GM04503 (cell line): Measurements from ENCODE around the gene SPECC1.
"Not testable (repeated sequence)": the region's sequence is repeated elsewhere in the genome, so short reads cannot be mapped to it uniquely, and the experiment has no call there.

Experiments
- DNase-seq: peaks from one replicate; pipeline ENCODE4 v3.0.0-alpha.2; 2012; ENCODE audit warnings: low read depth

SPECC1 gene

DNA sequence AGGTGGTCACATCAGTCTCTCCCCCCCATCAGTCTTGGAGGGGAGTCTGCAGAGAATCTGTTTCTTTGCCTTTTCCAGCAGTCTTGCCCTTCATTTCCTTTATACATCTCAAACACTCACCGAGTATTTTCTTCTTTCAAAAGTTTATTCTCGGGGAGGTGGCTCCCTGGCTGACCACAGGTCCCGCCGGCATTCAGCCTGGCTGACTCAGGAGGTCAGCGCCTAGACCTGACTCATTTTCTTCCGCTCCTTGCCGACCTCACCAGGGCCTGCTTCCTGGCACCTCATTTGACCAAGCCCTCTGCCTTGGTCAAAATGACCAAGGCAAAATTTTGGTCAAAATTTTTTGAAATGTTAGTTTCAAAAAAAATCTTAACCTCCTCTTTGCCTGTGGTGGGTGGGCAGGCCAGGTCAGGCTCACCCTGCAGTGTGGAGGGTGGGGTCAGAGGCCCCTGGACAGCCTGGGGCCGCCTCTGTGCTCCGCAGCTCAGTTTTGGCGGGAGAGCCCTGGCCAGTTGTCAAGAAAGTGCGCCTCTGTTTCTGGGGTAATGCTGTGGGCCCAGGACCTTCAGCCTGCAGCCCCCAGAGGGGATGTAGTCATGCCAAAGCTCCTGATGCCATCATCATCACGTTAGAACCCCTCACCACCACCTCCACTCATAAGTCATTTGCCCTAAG is 165.6 kb downstream of the SPECC1 start:
- no peak for DNase-seq

DNA sequence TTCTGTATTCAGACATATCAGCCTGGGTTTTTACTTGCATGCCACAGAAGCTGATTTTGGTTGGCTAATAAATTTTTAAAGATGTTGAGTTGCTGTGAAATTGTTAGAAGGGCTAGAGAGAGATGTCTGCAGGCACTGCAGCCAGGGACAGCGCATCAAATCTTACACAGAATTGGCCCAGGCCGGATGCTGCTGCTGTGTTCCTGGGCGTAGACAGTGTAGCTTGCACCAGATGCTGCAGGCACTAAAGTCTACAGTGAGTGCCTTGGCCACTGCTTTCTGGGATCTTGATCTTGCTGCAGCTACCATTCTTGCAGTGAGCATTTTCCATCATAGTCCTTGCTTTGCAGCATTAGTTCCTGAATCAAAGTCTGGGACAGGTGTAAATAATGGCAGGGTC is 169.9 kb downstream of the SPECC1 start:
- DNase-seq, result no peak

DNA sequence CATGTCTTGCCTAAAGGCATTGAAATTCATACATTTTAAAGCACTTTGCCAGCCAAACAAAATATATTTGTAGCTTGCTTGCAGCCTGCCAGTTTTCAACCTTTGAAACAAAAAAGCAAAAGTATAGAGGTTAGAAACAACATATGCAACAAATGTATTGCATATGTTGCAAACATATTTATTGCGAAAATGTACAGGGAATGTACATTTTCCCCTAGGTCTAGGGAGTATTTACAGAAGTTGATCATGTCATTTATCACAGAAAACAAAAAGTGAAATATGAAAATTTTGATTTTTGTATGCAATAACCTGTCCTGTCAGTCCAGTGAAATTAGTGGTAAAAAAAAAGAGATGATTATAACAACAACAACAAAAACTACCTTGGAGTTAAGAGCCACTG is 171.5 kb downstream of the SPECC1 start:
- no peak for DNase-seq

DNA sequence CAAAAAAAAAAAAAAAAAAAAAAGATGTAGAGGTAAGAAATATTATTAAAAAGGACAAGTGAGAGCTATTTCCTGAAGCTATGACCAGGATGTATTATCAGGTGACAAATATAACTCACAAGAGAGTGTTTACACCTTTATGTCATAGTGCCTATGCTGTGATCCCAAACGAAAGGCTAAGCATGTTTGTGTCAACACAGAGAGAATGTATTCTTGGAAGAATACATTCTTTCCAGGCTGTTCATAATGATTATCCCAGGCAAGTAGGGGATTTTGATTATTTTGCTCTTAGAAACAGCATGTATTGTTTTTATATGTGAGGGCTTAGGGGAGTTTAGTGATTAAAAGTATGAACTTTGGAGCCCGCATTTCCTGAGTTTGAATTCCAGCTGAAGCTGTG is 175.0 kb downstream of the SPECC1 start:
- DNase-seq, result no peak

DNA sequence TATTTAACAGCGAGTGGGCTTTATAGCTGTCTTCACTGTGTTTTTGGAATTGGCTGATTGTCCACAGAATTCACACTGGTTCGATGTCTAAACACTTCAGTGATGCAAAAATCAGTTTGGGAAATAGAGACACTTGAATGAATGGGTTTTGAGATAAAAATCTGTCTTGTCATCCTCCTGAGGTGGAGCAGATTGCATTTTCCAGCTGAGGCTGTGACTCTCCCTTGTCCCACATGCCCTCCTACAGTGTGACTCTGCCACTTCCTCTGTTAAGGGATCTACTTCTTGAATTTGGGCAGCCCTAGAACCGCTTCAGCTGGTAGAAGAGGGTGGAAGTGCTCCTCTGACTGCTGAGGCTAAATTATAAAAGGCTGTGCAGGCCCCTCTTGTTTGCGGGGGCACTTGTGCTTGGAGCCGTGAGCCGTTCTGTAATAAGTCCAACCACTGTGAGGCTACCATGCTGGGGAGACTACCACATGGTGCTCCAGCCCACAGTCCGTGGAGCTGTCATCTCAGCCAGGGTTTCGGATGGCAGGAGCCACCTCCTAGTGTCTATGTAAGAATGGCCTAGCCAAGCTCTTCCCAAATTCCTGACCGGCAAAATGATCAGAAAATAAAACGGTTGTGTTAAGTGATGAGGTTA is 175.9 kb downstream of the SPECC1 start:
- no peak for DNase-seq

DNA sequence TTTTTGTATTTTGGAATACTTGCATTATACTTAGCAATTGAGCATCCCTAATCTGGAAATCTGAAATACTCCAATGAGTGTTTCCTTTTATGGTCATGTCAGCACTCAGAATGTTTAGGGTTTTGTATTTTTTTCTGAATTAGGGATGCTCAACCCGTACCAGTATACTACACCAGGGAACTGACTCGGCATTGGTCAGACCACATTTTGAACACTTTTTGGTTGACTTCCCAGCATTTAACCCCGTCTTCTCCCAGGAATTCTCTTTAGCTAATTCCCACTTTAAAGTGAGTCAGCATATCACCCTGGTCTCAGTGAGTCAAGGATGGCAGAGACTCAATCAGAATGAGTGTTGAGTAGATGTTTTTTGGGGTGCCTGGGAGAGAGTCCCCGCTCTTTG is 177.9 kb downstream of the SPECC1 start:
- no peak for DNase-seq

DNA sequence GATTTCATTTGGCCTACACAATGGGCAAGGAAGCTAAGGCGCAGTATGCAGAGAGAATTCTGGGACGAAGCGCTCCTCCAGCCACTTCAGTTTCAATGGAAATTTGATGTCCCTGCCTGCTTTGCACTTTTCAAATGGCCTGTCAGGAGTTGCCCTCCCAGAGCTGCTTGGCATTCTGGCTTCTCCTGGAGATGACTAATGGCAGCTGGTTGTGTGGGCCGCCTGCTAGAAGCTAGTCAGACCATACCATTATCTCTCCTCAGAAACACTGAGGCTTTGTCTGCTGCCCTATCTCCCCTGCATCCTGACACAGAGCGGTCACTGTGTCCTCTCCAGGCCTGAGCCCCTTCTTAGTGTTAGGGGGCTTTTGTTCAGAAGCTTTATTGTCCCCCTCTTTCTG is 180.1 kb downstream of the SPECC1 start:
- no peak for DNase-seq

DNA sequence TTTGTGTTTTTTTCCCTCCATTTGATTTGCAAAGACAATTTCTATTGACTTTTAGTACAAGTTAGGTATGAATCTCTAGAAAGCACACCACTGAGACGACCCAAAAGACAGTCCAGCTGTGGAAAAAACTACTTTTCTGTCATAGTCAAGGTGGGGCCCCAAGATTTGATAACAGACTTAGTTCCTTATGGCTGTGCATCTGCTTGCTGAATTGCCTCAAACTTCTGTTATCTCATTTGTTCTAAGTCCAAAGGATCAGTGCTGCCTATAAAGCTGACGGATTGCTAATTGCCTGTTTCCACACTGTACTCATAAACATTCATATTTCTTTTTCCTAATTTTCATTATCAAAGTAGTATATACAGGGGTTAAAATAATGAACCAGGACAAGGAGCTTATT is 180.8 kb downstream of the SPECC1 start:
- no peak for DNase-seq

DNA sequence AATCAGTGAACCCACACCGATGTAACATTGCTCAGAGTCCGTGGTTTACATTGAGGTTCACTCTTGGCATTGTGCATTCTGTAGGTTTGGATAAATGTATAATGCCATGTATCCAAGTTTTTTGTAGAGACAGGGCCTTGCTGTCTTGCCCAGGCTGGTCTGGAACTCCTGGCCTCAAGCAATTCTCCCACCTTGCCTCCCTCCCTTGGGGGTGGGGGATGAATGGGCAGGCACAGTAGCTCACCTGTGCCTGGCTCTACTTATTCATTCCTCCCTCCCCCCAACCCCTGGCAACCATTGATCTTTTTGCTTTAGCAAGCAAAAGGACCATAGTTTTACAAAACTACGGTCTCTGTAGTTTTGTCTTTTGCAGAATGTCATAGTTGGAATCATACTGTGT is 181.4 kb downstream of the SPECC1 start:
- DNase-seq, result no peak

DNA sequence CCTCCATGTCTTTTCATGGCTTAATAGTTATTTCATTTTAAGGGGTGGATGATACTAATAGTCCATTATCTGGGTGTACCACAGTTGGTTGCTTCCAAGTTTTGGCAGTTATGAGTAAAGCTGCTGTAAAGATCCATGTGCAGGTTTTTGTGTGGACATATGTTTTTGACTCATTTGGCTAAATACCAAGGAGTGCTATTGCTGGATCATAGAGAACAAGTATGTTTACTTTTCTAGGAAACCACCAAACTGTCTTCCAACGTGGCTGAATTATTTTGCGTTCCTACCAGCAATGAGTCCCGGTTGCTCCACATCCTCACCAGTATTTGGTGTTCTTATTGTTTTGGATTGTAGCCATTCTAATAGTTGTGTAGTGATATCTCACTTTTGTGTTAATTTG is 181.9 kb downstream of the SPECC1 start:
- peak; percentile 60 for DNase-seq

DNA sequence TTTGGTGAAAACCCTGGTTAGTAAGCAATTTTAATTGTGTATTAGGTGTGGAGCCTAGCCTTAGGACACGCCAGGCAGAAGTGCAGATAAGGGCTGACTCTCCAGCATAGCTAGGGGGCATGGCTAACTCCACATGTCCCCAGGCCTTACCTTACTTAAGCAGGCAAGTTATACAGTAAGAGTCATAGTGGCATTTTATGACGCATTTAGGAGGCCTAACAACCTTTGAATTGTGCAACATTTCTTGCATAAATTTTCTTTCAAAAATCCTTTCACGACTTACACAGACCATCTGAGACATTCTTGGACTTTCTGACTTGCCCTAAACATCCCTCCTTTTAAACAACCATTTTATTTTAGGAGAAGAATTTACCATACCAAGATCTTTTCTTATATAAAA is 187.1 kb downstream of the SPECC1 start:
- DNase-seq, result not testable (repeated sequence)

DNA sequence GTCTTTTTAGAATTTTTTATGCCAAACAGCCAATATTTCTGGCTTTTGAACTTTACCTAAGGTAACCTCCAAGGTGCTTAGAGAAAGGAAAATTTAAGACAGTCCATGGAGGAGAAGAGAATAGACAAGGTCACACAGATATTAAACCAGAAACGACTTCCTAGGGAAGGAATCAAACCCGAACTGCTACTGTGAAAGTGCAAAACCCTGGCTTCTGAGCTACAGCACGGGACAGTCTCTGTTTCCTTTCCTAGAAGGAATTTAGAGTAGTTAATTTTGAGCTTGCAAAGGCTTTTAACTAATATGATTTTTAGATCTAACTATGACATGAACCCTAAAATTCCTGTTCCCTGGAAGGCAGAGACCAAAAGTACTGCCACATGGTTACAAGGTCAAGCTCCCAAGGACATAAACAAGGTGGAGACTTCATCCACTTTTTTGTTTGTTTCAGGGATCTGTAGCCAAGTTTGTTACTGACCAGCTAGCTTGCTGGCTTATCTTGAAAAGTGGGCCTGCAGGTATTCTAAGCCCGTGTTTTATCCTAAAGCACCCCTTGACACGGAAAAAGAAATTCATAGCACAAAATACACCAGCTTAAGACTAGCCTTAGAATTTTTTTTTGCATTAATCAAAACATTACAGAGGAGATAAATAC is 188.2 kb downstream of the SPECC1 start:
- no peak for DNase-seq

DNA sequence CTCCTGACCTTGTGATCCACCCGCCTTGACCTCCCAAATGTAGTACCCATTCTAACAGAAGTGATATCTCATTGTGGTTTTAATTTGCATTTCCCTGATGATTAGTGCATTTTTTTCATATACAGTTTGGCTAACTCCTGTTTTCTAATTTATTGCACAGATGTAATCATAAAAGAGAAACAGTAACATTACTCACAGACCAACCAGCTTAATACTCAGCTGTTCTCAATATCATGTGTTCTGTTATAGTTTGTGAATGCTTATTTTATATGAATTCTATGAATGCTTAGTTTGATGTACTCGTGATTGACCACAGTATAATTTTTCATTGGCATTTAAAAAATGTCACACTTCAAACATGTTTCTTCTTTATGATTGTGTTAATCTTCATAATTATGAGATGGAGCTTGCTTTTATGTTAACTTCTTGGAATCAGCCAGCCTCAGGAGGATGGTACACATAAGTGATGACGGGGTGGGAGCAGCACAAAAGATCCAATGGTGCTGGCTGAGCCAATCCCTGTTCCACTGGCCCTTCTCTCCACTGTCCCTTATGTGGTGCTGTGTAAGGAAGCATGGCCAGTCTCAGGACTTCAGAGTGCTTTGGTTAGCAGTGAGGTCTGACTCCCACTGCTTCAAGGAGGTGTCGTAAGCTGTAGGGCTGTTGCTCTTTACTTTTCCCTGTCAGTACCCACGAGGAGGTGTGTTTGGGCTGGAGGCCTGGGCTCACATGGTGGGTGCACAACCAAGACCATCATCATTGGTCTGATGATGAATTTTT is 191.0 kb downstream of the SPECC1 start:
- DNase-seq, result no peak

DNA sequence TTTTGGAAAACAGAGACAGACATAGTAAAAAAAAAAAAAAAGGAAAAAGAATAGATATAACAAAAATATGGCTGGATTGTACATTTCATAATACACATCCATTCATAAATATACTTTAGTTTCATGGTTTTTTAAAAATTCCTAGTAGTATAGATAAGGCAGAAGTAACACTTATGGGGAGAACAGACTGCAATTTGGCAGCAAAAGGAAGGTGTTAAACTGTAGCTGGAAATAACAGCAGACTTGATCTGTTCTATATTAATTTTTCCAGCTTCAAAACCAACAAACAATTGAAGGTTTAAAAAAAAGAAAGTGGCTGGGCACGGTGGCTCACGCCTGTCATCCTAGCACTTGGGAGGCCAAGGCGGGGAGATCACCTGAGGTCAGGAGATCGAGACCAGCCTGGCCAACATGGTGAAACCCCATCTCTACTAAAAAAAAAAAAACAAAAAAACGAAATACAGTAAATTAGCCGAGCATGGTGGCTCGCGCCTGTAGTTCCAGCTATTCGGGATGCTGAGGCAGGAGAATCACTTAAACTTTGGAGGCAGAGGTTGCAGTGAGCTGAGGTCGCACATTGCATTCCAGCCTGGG is 191.8 kb downstream of the SPECC1 start:
- no peak for DNase-seq

DNA sequence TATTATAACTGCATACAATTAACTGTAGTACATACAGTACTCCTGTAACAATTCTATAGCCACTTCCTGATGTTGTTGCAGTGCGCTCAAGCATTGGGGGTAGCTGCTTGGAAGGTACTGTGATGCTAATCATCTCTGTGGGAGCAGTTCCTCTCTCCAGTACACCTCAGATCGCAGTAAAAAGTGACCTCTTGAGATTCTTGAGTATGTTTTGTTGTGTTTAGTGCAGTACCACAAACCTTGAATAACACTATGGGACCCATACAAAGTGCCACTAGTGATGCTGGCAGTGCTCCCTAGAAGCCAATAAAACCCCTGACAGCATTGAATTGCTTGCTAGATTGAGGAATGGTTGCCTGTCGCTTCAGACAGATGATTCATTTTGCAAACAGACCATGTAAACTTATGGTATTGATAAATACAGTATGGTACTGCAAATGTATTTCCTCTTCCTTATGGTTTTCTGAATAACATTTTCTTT is 193.0 kb downstream of the SPECC1 start:
- DNase-seq, result no peak

DNA sequence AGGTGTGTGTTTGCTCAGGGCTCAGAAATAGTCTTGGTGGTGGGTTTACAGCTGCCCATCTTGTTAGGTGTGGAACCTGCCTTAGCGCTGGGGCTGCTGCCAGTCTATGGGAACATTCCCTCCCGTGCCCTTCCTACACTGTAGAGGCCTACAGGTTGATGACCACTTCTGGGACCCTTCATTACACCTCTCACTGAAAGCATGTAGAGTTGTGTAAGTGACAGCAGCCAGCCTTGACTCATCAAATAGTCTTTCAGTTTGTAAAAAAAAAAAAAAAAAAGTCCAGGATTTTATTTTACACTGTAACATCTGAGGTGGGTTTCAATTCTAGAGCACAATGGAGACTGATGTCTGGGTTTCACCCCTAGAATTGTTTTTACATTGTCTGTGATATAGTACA is 193.9 kb downstream of the SPECC1 start:
- DNase-seq, result no peak

DNA sequence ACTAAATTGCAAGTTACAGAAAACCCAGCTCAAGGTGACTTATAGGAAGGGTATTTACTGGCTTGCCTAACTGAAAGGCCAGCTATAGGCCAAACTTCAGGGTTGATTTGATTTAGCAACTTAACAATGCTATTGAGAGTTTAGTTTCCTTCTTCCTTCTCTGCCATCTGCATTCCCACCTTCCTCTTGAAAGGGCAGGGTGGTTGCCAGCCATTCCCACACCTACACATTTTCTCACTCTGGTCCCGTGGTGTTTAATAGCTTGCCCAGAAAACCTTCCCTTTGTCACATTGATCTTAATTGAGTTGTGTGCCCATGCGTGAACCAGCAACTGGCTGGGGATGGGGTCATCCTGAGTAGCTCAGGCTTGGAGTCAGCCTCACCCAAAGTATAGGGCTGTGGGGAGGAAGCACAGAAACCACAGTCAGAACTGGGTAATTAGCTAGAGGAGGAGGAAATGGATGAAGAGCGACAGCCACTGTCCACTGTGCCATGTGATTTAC is 194.7 kb downstream of the SPECC1 start:
- DNase-seq, result no peak

DNA sequence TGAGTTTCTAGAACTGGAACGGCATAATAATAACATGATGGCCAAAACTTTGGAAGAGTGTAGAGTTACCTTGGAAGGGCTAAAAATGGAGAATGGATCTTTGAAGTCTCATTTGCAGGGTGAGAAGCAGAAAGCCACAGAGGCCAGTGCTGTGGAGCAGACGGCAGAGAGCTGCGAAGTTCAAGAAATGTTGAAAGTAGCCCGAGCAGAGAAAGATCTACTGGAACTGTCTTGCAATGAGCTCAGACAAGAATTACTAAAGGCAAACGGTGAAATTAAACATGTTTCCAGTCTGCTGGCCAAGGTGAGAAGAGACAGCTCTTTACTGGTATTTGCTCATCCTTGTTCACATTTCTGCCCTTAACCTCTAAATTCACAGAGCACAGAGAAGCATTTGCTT is 196.4 kb downstream of the SPECC1 start:
- no peak for DNase-seq

DNA sequence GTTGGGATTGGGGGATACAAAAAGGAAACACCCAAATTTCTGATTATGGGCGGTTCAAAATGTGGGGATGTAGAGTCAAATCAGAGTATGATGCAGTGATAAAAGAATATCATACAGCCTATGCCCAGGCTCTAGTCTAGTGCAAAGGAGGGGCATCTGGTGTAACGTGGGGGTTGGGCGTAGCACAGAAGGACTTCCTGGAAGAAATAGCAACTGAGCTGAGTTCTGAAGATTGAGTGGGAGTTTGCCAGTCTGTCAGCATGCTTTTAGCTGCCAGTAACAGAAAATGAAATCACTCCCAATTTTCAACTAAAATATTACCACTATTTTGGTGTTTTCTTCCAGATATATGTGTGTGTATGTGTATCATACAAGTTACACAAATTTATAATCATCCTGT is 196.9 kb downstream of the SPECC1 start:
- no peak for DNase-seq

DNA sequence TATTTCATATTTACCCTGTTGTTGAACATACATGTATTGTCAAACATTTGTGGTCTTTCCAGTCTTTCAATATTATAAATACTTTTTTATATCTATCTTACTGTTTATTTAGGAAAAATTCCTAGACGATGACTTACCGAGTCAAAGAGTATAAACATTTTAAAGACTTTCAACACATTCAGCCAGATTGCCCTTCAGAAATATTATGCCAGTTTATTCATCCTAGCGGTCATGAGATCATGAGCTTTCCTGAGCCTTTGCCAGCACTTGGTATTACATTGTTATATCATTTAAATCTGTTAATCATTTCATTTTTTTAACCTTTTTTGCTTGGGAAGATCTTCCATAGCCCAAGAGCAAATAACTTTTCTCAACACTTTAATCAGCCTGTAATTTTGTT is 197.4 kb downstream of the SPECC1 start:
- DNase-seq, result no peak

DNA sequence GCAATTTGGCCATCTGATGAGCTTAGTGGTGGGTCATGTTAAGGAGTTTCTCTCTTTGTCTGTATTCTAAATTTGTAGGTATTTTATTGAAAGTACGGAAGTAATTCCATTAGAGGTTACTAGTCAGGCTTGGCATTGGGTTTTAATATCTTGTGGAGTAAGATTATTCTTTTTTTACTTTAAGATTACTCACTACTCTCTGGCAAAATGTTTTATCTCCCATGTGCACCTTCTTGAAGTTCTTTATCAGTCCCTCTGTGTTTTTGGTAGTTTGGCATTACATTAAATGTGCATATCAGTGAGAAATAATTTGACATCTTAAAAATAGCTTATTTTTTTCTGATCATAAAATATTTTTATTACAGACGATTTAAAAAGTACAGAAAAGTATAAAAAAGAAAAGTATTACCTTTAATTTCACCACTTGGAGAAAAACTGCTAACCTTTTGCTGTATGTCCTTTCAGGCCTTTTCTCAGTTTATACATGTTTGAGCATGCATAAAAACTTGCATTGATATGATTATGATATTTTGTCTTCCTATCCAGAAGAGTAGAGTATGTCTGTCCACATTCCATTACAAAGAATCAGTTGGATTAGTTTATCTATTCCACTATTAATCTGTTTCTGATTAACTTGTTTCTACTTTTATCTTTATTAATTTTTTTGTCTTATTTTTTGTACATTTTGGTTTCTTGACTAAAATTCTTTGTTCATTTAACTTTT is 198.3 kb downstream of the SPECC1 start:
- DNase-seq, result no peak
